ENCODE measurements around the gene C2.

GRCh38 chr6:31971993-31972708, 44.6 kb downstream of the C2 start, which contains the start of gene DXO:
- TF ChIP-seq POLR2A (IDR thresholded peaks at IDR 0.05) (peak in 1 of 2 donors; percentile 41), CTCF (IDR thresholded peaks at IDR 0.05) (no peak), POLR2AphosphoS5 (IDR thresholded peaks at IDR 0.05; ENCODE audit: insufficient read depth in 1 of 2, low read depth in 1 of 2) (peak; percentile 92 to 96)

Data from vagina (tissue), 2 donors.